HCT116 (cell line): ENCODE measurements around the gene ALG3. TPM values are rescaled to one million over a fixed set of nuclear protein-coding genes. Genes with fewer than 3 reads are reported as not detected.

ENCODE experiments used
- ATAC-seq: fragments of 200-7000 bp; cut with Tn5 transposase; 2 replicates; pipeline ENCODE4 v1.9.1; 2020; ENCODE audit warnings: mild to moderate bottlenecking, moderate library complexity
- BruUV-seq: library from RNA; stranded (reverse); fragments of 400-500 nt; replicated peaks from 2 replicates; lab custom pipeline; 2021; lab: Mats Ljungman, UMichigan
- CTCF ChIA-PET: fragments of 300-600 bp; sonication (Branson Sonifier 250); formaldehyde crosslinking; loops from one replicate; lab custom pipeline; 2021; ENCODE audit warnings: antibody characterized with exemption; lab: Charles Lee
- POLR2A ChIA-PET: fragments of 300-600, 350-600 bp; sonication (Branson Sonifier 250); formaldehyde crosslinking; loops from one replicate; lab custom pipeline; 2021; ENCODE audit warnings: antibody characterized with exemption; lab: Charles Lee
- RAD21 ChIA-PET, 2 experiments: fragments of 300-600 bp; sonication (Branson Sonifier 250); formaldehyde crosslinking; loops; one replicate each; lab custom pipeline; 2023; ENCODE audit warnings: low total read pairs in 2 of 2; ENCODE audit not compliant: uncharacterized antibody in 2 of 2, unreplicated experiment in 2 of 2, low non-redundant PET in 1 of 2; lab: Charles Lee
- DNase-seq: peaks from one replicate; pipeline ENCODE4 v3.0.0-alpha.2; 2010; ENCODE audit warnings: low read depth, low spot score
- H2AFZ ChIP-seq: fragments of 200-600 bp; shearing (Covaris generic), sonication (generic); 2 replicates; pipeline ENCODE4 v1.6.1; 2017; ENCODE audit warnings: low read depth, mixed run types, mixed read lengths, antibody characterized with exemption, low read length; ENCODE audit not compliant: poor library complexity, severe bottlenecking
- H3K27ac ChIP-seq: 2 replicates; pipeline ENCODE4 v1.5.1; 2012; ENCODE audit warnings: low read depth, low read length
- H3K27me3 ChIP-seq: fragments of 200-600 bp; sonication (generic); 2 replicates; pipeline ENCODE4 v1.6.1; 2016; ENCODE audit warnings: mixed run types, low read length, mixed read lengths; ENCODE audit not compliant: insufficient read depth
- H3K36me3 ChIP-seq, 2 experiments: fragments of 200-500 bp in 1 of 2; fragments of 200-600 bp in 1 of 2; sonication (Bioruptor generic) in 1 of 2; sonication (generic) in 1 of 2; 2 replicates each; pipeline versions ENCODE4 v1.5.1 to v1.6.1; 2014 to 2016; ENCODE audit warnings: low read length in 2 of 2, inconsistent platforms in 1 of 2, mixed read lengths in 1 of 2, mixed run types in 1 of 2; ENCODE audit not compliant: insufficient read depth in 2 of 2, control insufficient read depth in 1 of 2
- H3K4me1 ChIP-seq, 2 experiments: fragments of 200-600 bp in 1 of 2; sonication (generic) in 1 of 2; 2 replicates each; pipeline versions ENCODE4 v1.5.1 to v1.6.1; 2012 to 2017; ENCODE audit warnings: low read length in 2 of 2, inconsistent platforms in 1 of 2, mild to moderate bottlenecking in 1 of 2, mixed read lengths in 1 of 2, mixed run types in 1 of 2, moderate library complexity in 1 of 2; ENCODE audit not compliant: insufficient read depth in 2 of 2, control insufficient read depth in 1 of 2
- H3K4me2 ChIP-seq: fragments of 200-600 bp; sonication (generic); 2 replicates; pipeline ENCODE4 v1.6.1; 2017; ENCODE audit warnings: mixed run types, low read length, mixed read lengths
- H3K4me3 ChIP-seq, 2 experiments: fragments of 200-600 bp in 1 of 2; sonication (generic) in 1 of 2; replicated peaks in 1 of 2; 2 replicates each; pipeline ENCODE4 v1.5.1; 2011 to 2016; ENCODE audit warnings: low read length in 2 of 2, control low read depth in 1 of 2, low read depth in 1 of 2, mild to moderate bottlenecking in 1 of 2, mixed read lengths in 1 of 2, mixed run types in 1 of 2
- H3K79me2 ChIP-seq: fragments of 200-600 bp; sonication (generic); 2 replicates; pipeline ENCODE4 v1.6.1; 2017; ENCODE audit warnings: mild to moderate bottlenecking, mixed run types, low read length, moderate library complexity, mixed read lengths; ENCODE audit not compliant: insufficient read depth
- H3K9ac ChIP-seq: fragments of 200-600 bp; sonication (generic); 2 replicates; pipeline ENCODE4 v1.6.1; 2016; ENCODE audit warnings: low read length, mixed read lengths
- H3K9me2 ChIP-seq: fragments of 200-600 bp; sonication (generic), shearing (Covaris generic); 2 replicates; pipeline ENCODE4 v1.6.1; 2017; ENCODE audit warnings: mixed run types, mild to moderate bottlenecking, moderate library complexity; ENCODE audit not compliant: insufficient read depth
- H3K9me3 ChIP-seq, 2 experiments: fragments of 200-500 bp in 1 of 2; fragments of 200-600 bp in 1 of 2; sonication (Bioruptor generic) in 1 of 2; sonication (generic) in 1 of 2; 2 replicates each; pipeline ENCODE4 v1.6.1; 2014 to 2017; ENCODE audit warnings: low read length in 2 of 2, mixed read lengths in 2 of 2, inconsistent platforms in 1 of 2, low read depth in 1 of 2, mild to moderate bottlenecking in 1 of 2, mixed run types in 1 of 2, moderate library complexity in 1 of 2; ENCODE audit not compliant: control insufficient read depth in 1 of 2, insufficient read depth in 1 of 2
- H4K20me1 ChIP-seq: fragments of 200-600 bp; sonication (generic), shearing (Covaris generic); 2 replicates; pipeline ENCODE4 v1.6.1; 2017; ENCODE audit warnings: mixed run types, mild to moderate bottlenecking, moderate library complexity; ENCODE audit not compliant: insufficient read depth
- ATF3 ChIP-seq: IDR thresholded peaks from 2 replicates; pipeline ENCODE4 v1.6.1; 2012
- CBX3 ChIP-seq: IDR thresholded peaks from 2 replicates; pipeline ENCODE4 v1.6.1; 2012; ENCODE audit warnings: low read depth
- CEBPB ChIP-seq: IDR thresholded peaks from 2 replicates; pipeline ENCODE4 v1.6.1; 2012; ENCODE audit warnings: low read depth
- CTCF ChIP-seq, 3 experiments: fragments of 200-600 bp in 1 of 3; sonication (generic) in 1 of 3; IDR thresholded peaks in 2 of 3; conservative IDR thresholded peaks in 1 of 3; 2 replicates each; pipeline ENCODE4 v1.5.1; 2012 to 2017; ENCODE audit warnings: low read depth in 2 of 3, low read length in 2 of 3, antibody characterized with exemption in 1 of 3, borderline replicate concordance in 1 of 3, control low read depth in 1 of 3, mild to moderate bottlenecking in 1 of 3, mixed read lengths in 1 of 3, mixed run types in 1 of 3, moderate library complexity in 1 of 3; ENCODE audit not compliant: insufficient read depth in 1 of 3
- EGR1 ChIP-seq: IDR thresholded peaks from 2 replicates; pipeline ENCODE4 v1.6.1; 2012; ENCODE audit warnings: low read depth
- ELF1 ChIP-seq: IDR thresholded peaks from 2 replicates; pipeline ENCODE4 v1.6.1; 2012; ENCODE audit warnings: low read depth, borderline replicate concordance
- EZH2 ChIP-seq: fragments of 200-600 bp; sonication (generic); IDR thresholded peaks from 2 replicates; pipeline ENCODE4 v1.6.1; 2017; ENCODE audit warnings: antibody characterized with exemption, mixed run types
- EZH2phosphoT487 ChIP-seq: fragments of 200-600 bp; IDR thresholded peaks from 2 replicates; pipeline ENCODE4 v1.6.1; 2018; ENCODE audit warnings: antibody characterized with exemption, borderline replicate concordance
- JUND ChIP-seq: IDR thresholded peaks from 2 replicates; pipeline ENCODE4 v1.6.1; 2012
- POLR2AphosphoS5 ChIP-seq: IDR thresholded peaks from 2 replicates; pipeline ENCODE4 v1.6.1; 2011; ENCODE audit warnings: mild to moderate bottlenecking, low read depth, low read length, moderate library complexity
- RAD21 ChIP-seq: IDR thresholded peaks from 2 replicates; pipeline ENCODE4 v1.6.1; 2012; ENCODE audit warnings: low read depth, mild to moderate bottlenecking
- SIN3A ChIP-seq: IDR thresholded peaks from 2 replicates; pipeline ENCODE4 v1.6.1; 2012; ENCODE audit warnings: low read depth
- SP1 ChIP-seq: IDR thresholded peaks from 2 replicates; pipeline ENCODE4 v1.6.1; 2012; ENCODE audit warnings: low read depth
- SRF ChIP-seq: IDR thresholded peaks from 2 replicates; pipeline ENCODE4 v1.6.1; 2012; ENCODE audit warnings: low read depth
- YY1 ChIP-seq: IDR thresholded peaks from 2 replicates; pipeline ENCODE4 v1.6.1; 2011; ENCODE audit warnings: low read length, low read depth, moderate library complexity, mild to moderate bottlenecking; ENCODE audit not compliant: insufficient replicate concordance; ENCODE audit errors: extremely low read depth
- ZFX ChIP-seq: fragments of 450-650 bp; IDR thresholded peaks from 2 replicates; pipeline ENCODE4 v1.6.1; 2017
- ZNF274 ChIP-seq: fragments of 200-500 bp; sonication (Bioruptor generic); IDR thresholded peaks from 2 replicates; pipeline ENCODE4 v1.6.1; 2014; ENCODE audit warnings: mild to moderate bottlenecking, low read depth, low read length, inconsistent platforms
- intact Hi-C: fragments of 100-400 bp; cut with micrococcal nuclease; formaldehyde crosslinking; loops from 2 replicates; pipeline ENCODE4 v1.10.0; 2022
- total RNA-seq: library from RNA; stranded (reverse); gene quantifications from one replicate; pipeline ENCODE4 v1.2.1, GENCODE V29; 2021; ENCODE audit not compliant: unreplicated experiment
- TF ChIP-seq, protein P1 (sequence below): IDR thresholded peaks from 2 replicates; pipeline ENCODE4 v1.6.1; 2011; ENCODE audit warnings: mild to moderate bottlenecking, low read length, moderate library complexity; ENCODE audit not compliant: insufficient replicate concordance; ENCODE audit errors: extremely low read depth
- TF ChIP-seq, protein P2 (sequence below): IDR thresholded peaks from 2 replicates; pipeline ENCODE4 v1.6.1; 2012
- TF ChIP-seq, protein P3 (sequence below): IDR thresholded peaks from 2 replicates; pipeline ENCODE4 v1.6.1; 2012; ENCODE audit warnings: low read depth

The ALG3 gene
- total RNA-seq, 1 experiment from 2014 or later: 56.6 TPM

GRCh38 chr3:184234671-184235380, 13.9 kb downstream of the ALG3 start:
- no peaks in the 10 kb centered on the region for H3K79me2 ChIP-seq

More at GRCh38 chr3:184234671-184235380, 13.9 kb downstream of the ALG3 start:
- ATAC-seq (no peak; the same call in 1 of the 2 replicates), DNase-seq (no peak)
- intact Hi-C loops: no loop called here
- ChIA-PET RAD21 (interaction anchor here in 1 of 2 experiments (0.9 kb wide), 1 partner anchor 61 kb away, joined by 3 read pairs; no protein-coding TSS in a partner anchor), POLR2A (no interaction called here), CTCF (no interaction called here)
- peaks cover 12 to 24% of the 10 kb centered on the region in 2 experiments for H3K4me1 ChIP-seq
- no peaks in the 10 kb centered on the region for H3K36me3 ChIP-seq
- no peaks in the 10 kb centered on the region for H3K27me3 ChIP-seq
- peak overlapping the region; percentile 2; the same call in 1 of the 2 replicates for H3K27ac ChIP-seq
- 0 out of 2 replicates have a peak overlapping the region, but pooled peaks have one; percentile 28 for H3K9ac ChIP-seq
- peak overlapping the region; percentile 70 for H3K4me2 ChIP-seq
- TF ChIP-seq SRF: no peak
- TF ChIP-seq CEBPB: no peak
- TF ChIP-seq, protein P1, sequence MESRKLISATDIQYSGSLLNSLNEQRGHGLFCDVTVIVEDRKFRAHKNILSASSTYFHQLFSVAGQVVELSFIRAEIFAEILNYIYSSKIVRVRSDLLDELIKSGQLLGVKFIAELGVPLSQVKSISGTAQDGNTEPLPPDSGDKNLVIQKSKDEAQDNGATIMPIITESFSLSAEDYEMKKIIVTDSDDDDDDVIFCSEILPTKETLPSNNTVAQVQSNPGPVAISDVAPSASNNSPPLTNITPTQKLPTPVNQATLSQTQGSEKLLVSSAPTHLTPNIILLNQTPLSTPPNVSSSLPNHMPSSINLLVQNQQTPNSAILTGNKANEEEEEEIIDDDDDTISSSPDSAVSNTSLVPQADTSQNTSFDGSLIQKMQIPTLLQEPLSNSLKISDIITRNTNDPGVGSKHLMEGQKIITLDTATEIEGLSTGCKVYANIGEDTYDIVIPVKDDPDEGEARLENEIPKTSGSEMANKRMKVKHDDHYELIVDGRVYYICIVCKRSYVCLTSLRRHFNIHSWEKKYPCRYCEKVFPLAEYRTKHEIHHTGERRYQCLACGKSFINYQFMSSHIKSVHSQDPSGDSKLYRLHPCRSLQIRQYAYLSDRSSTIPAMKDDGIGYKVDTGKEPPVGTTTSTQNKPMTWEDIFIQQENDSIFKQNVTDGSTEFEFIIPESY: no peak
- TF ChIP-seq YY1: no peak
- no peak for TF ChIP-seq EZH2
- no peak for TF ChIP-seq CTCF (IDR thresholded peaks at IDR 0.05 in 2 of 3, conservative IDR thresholded peaks at IDR 0.05 in 1 of 3; ENCODE audit: borderline replicate concordance in 1 of 3, insufficient read depth in 1 of 3, low read depth in 2 of 3, low read length in 2 of 3)
- TF ChIP-seq EGR1: no peak
- TF ChIP-seq, protein P2, sequence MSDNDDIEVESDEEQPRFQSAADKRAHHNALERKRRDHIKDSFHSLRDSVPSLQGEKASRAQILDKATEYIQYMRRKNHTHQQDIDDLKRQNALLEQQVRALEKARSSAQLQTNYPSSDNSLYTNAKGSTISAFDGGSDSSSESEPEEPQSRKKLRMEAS: no peak
- no peak for TF ChIP-seq ZNF274
- TF ChIP-seq, protein P3, sequence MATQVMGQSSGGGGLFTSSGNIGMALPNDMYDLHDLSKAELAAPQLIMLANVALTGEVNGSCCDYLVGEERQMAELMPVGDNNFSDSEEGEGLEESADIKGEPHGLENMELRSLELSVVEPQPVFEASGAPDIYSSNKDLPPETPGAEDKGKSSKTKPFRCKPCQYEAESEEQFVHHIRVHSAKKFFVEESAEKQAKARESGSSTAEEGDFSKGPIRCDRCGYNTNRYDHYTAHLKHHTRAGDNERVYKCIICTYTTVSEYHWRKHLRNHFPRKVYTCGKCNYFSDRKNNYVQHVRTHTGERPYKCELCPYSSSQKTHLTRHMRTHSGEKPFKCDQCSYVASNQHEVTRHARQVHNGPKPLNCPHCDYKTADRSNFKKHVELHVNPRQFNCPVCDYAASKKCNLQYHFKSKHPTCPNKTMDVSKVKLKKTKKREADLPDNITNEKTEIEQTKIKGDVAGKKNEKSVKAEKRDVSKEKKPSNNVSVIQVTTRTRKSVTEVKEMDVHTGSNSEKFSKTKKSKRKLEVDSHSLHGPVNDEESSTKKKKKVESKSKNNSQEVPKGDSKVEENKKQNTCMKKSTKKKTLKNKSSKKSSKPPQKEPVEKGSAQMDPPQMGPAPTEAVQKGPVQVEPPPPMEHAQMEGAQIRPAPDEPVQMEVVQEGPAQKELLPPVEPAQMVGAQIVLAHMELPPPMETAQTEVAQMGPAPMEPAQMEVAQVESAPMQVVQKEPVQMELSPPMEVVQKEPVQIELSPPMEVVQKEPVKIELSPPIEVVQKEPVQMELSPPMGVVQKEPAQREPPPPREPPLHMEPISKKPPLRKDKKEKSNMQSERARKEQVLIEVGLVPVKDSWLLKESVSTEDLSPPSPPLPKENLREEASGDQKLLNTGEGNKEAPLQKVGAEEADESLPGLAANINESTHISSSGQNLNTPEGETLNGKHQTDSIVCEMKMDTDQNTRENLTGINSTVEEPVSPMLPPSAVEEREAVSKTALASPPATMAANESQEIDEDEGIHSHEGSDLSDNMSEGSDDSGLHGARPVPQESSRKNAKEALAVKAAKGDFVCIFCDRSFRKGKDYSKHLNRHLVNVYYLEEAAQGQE: no peak
- no peak for TF ChIP-seq SIN3A
- no peak for TF ChIP-seq EZH2phosphoT487
- TF ChIP-seq SP1: no peak
- no peak for TF ChIP-seq JUND
- no peak for TF ChIP-seq ELF1
- no peak for TF ChIP-seq CBX3
- no peak for TF ChIP-seq ZFX
- no peak for TF ChIP-seq POLR2AphosphoS5
- no peak for TF ChIP-seq ATF3
- no peak for TF ChIP-seq RAD21
- H4K20me1 ChIP-seq: no peaks in the 10 kb centered on the region
- no peak overlapping the region for H2AFZ ChIP-seq
- no peak overlapping the region for H3K4me3 ChIP-seq
- H3K9me2 ChIP-seq: no peaks in the 10 kb centered on the region
- BruUV-seq: no TSS peak
- no peaks in the 10 kb centered on the region for H3K9me3 ChIP-seq
